ENCODE data around the gene PPP1R12B.
"Not testable (repeated sequence)": the region's sequence is repeated elsewhere in the genome, so short reads cannot be mapped to it uniquely, and the experiment has no call there.

Gene PPP1R12B

DNA sequence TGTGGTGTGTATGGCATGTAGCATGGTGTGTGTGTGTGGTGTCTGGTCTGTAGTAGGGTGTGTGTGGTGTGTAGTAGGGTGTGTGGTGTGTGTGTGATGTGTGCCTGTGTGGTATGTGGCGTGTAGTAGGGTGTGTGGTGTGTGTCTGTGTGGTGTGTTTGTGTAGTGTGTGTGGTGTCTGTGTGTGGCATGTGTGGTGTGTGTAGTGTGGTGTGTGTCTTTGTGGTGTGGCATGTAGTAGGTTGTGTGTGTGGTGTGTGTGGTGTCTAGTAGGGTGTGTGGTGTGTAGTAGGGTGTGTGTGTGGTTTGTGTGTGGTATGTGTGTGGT is 276.2 kb downstream of the PPP1R12B start:
- no peaks in the 10 kb centered on the region for H3K36me3 ChIP-seq (replicated peaks)
- H3K27me3 ChIP-seq (replicated peaks): peaks cover 4% of the 10 kb centered on the region
- DNase-seq: no peak
- TF ChIP-seq CTCF (IDR thresholded peaks at IDR 0.05; ENCODE audit: low read depth, low read length, missing control alignments): no peak
- H3K27ac ChIP-seq: no peak overlapping the region
- H3K4me3 ChIP-seq (ENCODE audit: low read depth, low read length): no peak overlapping the region
- in situ Hi-C loops (cut with HindIII; ENCODE audit: low pct_ligation_motif_present, low sequenced_read_pairs): no loop called here

GRCh38 chr1:202625416-202626360 is 277.2 kb downstream of the PPP1R12B start:
- TF ChIP-seq CTCF (IDR thresholded peaks at IDR 0.05; ENCODE audit: low read depth, low read length, missing control alignments): peak; percentile 81
- Histone ChIP-seq H3K36me3 (replicated peaks) (no peaks in the 10 kb centered on the region), H3K4me3 (ENCODE audit: low read depth, low read length) (no peak overlapping the region), H3K27me3 (replicated peaks) (peaks cover 4% of the 10 kb centered on the region), H3K27ac (no peak overlapping the region)
- peak; percentile 49 for DNase-seq
- in situ Hi-C loops (cut with HindIII; ENCODE audit: low pct_ligation_motif_present, low sequenced_read_pairs): no loop called here

GRCh38 chr1:202627036-202627435 is 278.5 kb downstream of the PPP1R12B start:
- H3K36me3 ChIP-seq (replicated peaks); DNase-seq; H3K27ac ChIP-seq; in situ Hi-C loops (cut with HindIII; ENCODE audit: low pct_ligation_motif_present, low sequenced_read_pairs); H3K4me3 ChIP-seq (ENCODE audit: low read depth, low read length); H3K27me3 ChIP-seq (replicated peaks): not testable (repeated sequence)

DNA sequence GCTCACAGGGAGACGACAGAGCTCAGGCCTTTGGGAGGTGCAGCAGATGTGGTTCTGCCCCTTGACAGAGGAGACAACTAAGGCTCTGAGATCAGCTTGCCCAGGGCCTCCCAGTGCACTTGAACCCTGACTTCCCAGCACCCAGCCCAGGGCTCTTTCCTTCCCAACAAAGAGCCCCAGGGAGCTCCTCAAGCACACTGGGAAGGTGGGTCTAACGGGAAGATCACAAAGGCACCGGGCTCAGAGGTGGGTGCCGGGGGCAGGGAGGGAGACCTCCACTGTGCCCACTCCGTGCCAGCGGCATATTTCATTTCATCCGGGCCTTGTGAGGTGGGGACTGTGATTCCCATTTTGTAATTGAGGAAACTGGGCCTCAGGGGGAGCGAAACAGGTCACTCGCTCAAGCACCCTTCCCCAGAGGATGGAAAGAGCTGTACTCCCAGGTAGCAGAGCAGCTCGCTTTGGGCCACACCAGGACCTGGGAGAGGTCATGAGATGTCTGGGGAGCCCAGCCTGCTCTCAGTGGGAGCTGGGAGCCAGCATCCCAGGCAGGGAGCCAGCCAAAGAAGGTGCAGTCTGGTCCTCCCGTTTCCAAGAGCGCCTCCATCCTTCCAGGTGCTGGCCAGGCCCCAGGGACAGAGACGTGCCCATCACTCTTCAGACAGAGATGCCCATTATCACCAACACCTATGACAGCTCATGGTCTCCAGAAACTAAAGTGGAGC is 279.5 kb downstream of the PPP1R12B start:
- H3K4me3 ChIP-seq (ENCODE audit: low read depth, low read length): no peak overlapping the region
- in situ Hi-C loops (cut with HindIII; ENCODE audit: low pct_ligation_motif_present, low sequenced_read_pairs): no loop called here
- TF ChIP-seq CTCF (IDR thresholded peaks at IDR 0.05; ENCODE audit: low read depth, low read length, missing control alignments): no peak
- no peak for DNase-seq
- H3K36me3 ChIP-seq (replicated peaks): no peaks in the 10 kb centered on the region
- no peak overlapping the region for H3K27ac ChIP-seq
- H3K27me3 ChIP-seq (replicated peaks): peaks cover 6% of the 10 kb centered on the region

- no peak overlapping the region for H3K27ac ChIP-seq
- in situ Hi-C loops (cut with HindIII; ENCODE audit: low pct_ligation_motif_present, low sequenced_read_pairs): no loop called here
- TF ChIP-seq CTCF (IDR thresholded peaks at IDR 0.05; ENCODE audit: low read depth, low read length, missing control alignments): no peak
- H3K36me3 ChIP-seq (replicated peaks): no peaks in the 10 kb centered on the region
- no peak for DNase-seq
- peaks cover 6% of the 10 kb centered on the region for H3K27me3 ChIP-seq (replicated peaks)
- H3K4me3 ChIP-seq (ENCODE audit: low read depth, low read length): no peak overlapping the region
Measured at GRCh38 chr1:202628646-202629215, 280.2 kb downstream of the PPP1R12B start.

DNA sequence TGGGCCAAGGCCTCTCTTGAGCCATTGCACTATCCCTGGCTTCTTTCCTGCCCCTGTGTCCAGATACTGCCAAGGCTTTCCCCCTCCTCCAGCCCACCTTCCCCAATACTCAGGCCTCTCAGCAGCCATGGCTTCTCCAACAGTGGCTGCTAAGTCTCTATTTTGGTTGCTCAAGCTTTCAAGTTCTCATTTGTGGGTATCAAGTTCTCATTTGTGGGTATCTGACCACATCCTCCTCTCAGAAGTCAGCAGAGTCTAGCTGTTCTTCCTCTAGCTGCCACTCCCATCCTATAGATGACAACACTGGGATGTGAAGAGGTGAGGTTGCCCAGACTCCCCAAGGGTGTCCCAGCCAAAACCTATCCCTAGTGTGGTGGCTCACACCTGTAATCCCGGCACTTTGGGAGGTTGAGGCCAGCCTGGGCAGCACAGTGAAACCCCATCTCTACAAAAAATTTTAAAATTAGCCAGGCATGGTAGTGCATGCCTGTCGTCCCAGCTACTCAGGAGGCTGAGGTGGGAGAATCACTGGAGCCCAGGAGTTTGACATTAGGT is 280.8 kb downstream of the PPP1R12B start:
- H3K27ac ChIP-seq; H3K36me3 ChIP-seq (replicated peaks); H3K27me3 ChIP-seq (replicated peaks); DNase-seq; in situ Hi-C loops (cut with HindIII; ENCODE audit: low pct_ligation_motif_present, low sequenced_read_pairs); H3K4me3 ChIP-seq (ENCODE audit: low read depth, low read length): not testable (repeated sequence)

- H3K4me3 ChIP-seq (ENCODE audit: low read depth, low read length); H3K27ac ChIP-seq; H3K27me3 ChIP-seq (replicated peaks); in situ Hi-C loops (cut with HindIII; ENCODE audit: low pct_ligation_motif_present, low sequenced_read_pairs); DNase-seq; H3K36me3 ChIP-seq (replicated peaks): not testable (repeated sequence)
Measured at GRCh38 chr1:202630096-202630495, 281.6 kb downstream of the PPP1R12B start.
